ENCODE measurements around the gene SLC52A3. TPM values are rescaled to one million over a fixed set of nuclear protein-coding genes. Genes with fewer than 3 reads are reported as not detected.
"Not testable (repeated sequence)": the region's sequence is repeated elsewhere in the genome, so short reads cannot be mapped to it uniquely, and the experiment has no call there.

The SLC52A3 gene
- total RNA-seq, result not detected

- DNase-seq, result no peak
Observed at GRCh38 chr20:768426-768978, at the start of gene SLC52A3. Gene SLC52A3, minus strand, starts transcription at chr20:768500. Its CDS starts 2,726 bp downstream, at chr20:765774.

GRCh38 chr20:815914-816606, 47.8 kb upstream of the SLC52A3 start:
- DNase-seq, result no peak

GRCh38 chr20:815226-815625, 46.9 kb upstream of the SLC52A3 start:
- DNase-seq, result no peak

- DNase-seq, result no peak
Observed at GRCh38 chr20:813390-813789, 45.1 kb upstream of the SLC52A3 start.

GRCh38 chr20:812435-812814, 44.1 kb upstream of the SLC52A3 start:
- DNase-seq, result not testable (repeated sequence)

- not testable (repeated sequence) for DNase-seq
Observed at GRCh38 chr20:811776-812434, 43.6 kb upstream of the SLC52A3 start.

GRCh38 chr20:805713-806112, 37.4 kb upstream of the SLC52A3 start:
- DNase-seq, result no peak

GRCh38 chr20:801678-802077, 33.4 kb upstream of the SLC52A3 start:
- DNase-seq, result no peak

GRCh38 chr20:800026-800425, 31.7 kb upstream of the SLC52A3 start:
- not testable (repeated sequence) for DNase-seq

GRCh38 chr20:798746-799145, 30.4 kb upstream of the SLC52A3 start:
- DNase-seq, result not testable (repeated sequence)

GRCh38 chr20:796921-797320, 28.6 kb upstream of the SLC52A3 start:
- no peak for DNase-seq

GRCh38 chr20:792248-792647, 23.9 kb upstream of the SLC52A3 start:
- DNase-seq, result no peak

- DNase-seq, result no peak
Observed at GRCh38 chr20:791056-791455, 22.8 kb upstream of the SLC52A3 start.

- no peak for DNase-seq
Observed at GRCh38 chr20:787825-788224, 19.5 kb upstream of the SLC52A3 start.

- no peak for DNase-seq
Observed at GRCh38 chr20:779771-780170, 11.5 kb upstream of the SLC52A3 start.

GRCh38 chr20:776165-776564, 7.9 kb upstream of the SLC52A3 start:
- no peak for DNase-seq

GRCh38 chr20:775679-776135, 7.4 kb upstream of the SLC52A3 start:
- DNase-seq, result no peak

- DNase-seq, result no peak
Observed at GRCh38 chr20:774660-775057, 6.4 kb upstream of the SLC52A3 start.

GRCh38 chr20:774016-774659, 5.8 kb upstream of the SLC52A3 start:
- DNase-seq, result no peak

- DNase-seq, result no peak
Observed at GRCh38 chr20:772806-773205, 4.5 kb upstream of the SLC52A3 start.

GRCh38 chr20:771741-772464, 3.6 kb upstream of the SLC52A3 start:
- DNase-seq, result no peak

- DNase-seq, result no peak
Observed at GRCh38 chr20:770691-771090, 2.4 kb upstream of the SLC52A3 start.

GRCh38 chr20:766906-767305, 1.4 kb downstream of the SLC52A3 start:
- DNase-seq, result no peak

Data from occipital lobe (tissue), 2 donors.